GM12878 (cell line): ENCODE measurements around the gene ORC4. TPM values are rescaled to one million over a fixed set of nuclear protein-coding genes. Genes with fewer than 3 reads are reported as not detected.

Source experiments
- ATAC-seq: fragments of 200-7000 bp; cut with Tn5 transposase; 3 replicates; pipeline ENCODE4 v1.9.1; 2020; ENCODE audit warnings: mild to moderate bottlenecking, moderate library complexity
- BruUV-seq: library from RNA; stranded (reverse); fragments of 400-500 nt; replicated peaks from 2 replicates; lab custom pipeline; 2021; lab: Mats Ljungman, UMichigan
- CTCF ChIA-PET: fragments of 300-600 bp; sonication (Branson Sonifier 250); formaldehyde crosslinking; extraction: SDS; loops from one replicate; lab custom pipeline; 2021; ENCODE audit warnings: inconsistent platforms; lab: Yijun Ruan, JAX
- POLR2A ChIA-PET: fragments of 350-600 bp; formaldehyde crosslinking; extraction: SDS; loops from one replicate; lab custom pipeline; 2021; ENCODE audit warnings: inconsistent platforms; lab: Charles Lee
- RAD21 ChIA-PET: fragments of 300-600 bp; sonication (Branson Sonifier 250); formaldehyde crosslinking; loops from one replicate; lab custom pipeline; 2023; ENCODE audit warnings: antibody characterized with exemption; ENCODE audit not compliant: unreplicated experiment; lab: Charles Lee
- SMC1A ChIA-PET: fragments of 300-600 bp; sonication (Branson Sonifier 250); formaldehyde crosslinking; loops from one replicate; lab custom pipeline; 2023; ENCODE audit not compliant: unreplicated experiment, uncharacterized antibody; lab: Charles Lee
- DNase-seq: peaks from one replicate; pipeline ENCODE4 v3.0.0-alpha.2; 2011; ENCODE audit warnings: low read depth, low spot score
- FAIRE-seq: peaks from 3 replicates; lab custom pipeline; 2011; peaks lifted over from hg19 to GRCh38; lab: Jason Lieb, UNC
- H2AFZ ChIP-seq: 2 replicates; pipeline ENCODE4 v1.6.0; 2011; ENCODE audit warnings: low read depth, low read length, control low read depth; ENCODE audit not compliant: control insufficient read depth
- H3K27ac ChIP-seq: 2 replicates; pipeline ENCODE4 v1.5.1; 2011; ENCODE audit warnings: control low read depth; ENCODE audit not compliant: control insufficient read depth, insufficient read depth
- H3K27me3 ChIP-seq, 2 experiments: replicated peaks in 1 of 2; 2 replicates each; pipeline versions ENCODE4 v1.6.0 to v1.6.1; 2011; ENCODE audit warnings: low read length in 1 of 2; ENCODE audit not compliant: control insufficient read depth in 2 of 2, insufficient read depth in 2 of 2
- H3K36me3 ChIP-seq, 2 experiments: 2 replicates each; pipeline ENCODE4 v1.5.1; 2011; ENCODE audit warnings: low read length in 1 of 2; ENCODE audit not compliant: control insufficient read depth in 2 of 2, insufficient read depth in 2 of 2
- H3K4me1 ChIP-seq: 2 replicates; pipeline ENCODE4 v1.6.1; 2011; ENCODE audit warnings: mild to moderate bottlenecking, low read length, moderate library complexity, mixed read lengths; ENCODE audit not compliant: control insufficient read depth, insufficient read depth
- H3K4me2 ChIP-seq: 2 replicates; pipeline ENCODE4 v1.6.0; 2011; ENCODE audit warnings: control low read depth; ENCODE audit not compliant: control insufficient read depth, insufficient read depth
- H3K4me3 ChIP-seq: fragments of 200-600 bp; sonication (generic); 2 replicates; pipeline ENCODE4 v1.5.1; 2016
- H3K79me2 ChIP-seq: 2 replicates; pipeline ENCODE4 v1.6.0; 2011; ENCODE audit warnings: low read length; ENCODE audit not compliant: control insufficient read depth, insufficient read depth
- H3K9ac ChIP-seq: 2 replicates; pipeline ENCODE4 v1.8.0; 2011; ENCODE audit warnings: low read length, control low read depth, mixed read lengths; ENCODE audit not compliant: control insufficient read depth, insufficient read depth
- H3K9me3 ChIP-seq: replicated peaks from 3 replicates; pipeline ENCODE4 v1.5.1; 2011; ENCODE audit warnings: mild to moderate bottlenecking, low read length; ENCODE audit not compliant: control insufficient read depth, insufficient read depth
- H4K20me1 ChIP-seq: 2 replicates; pipeline ENCODE4 v1.6.0; 2011; ENCODE audit not compliant: control insufficient read depth, insufficient read depth
- WGBS: methylation state at CpG from one replicate; pipeline ENCODE4 v1.1.6; 2016; ENCODE audit warnings: low lambda C conversion rate; ENCODE audit not compliant: insufficient replicate concordance, insufficient coverage; ENCODE audit errors: missing lambda C conversion rate; 5-methylcytosine and 5-hydroxymethylcytosine counted together
- in situ Hi-C: fragments of 300-500 bp; cut with MboI; formaldehyde crosslinking; loops from 9 replicates; pipeline ENCODE4 v1.14.3; 2018; ENCODE audit warnings: mixed read lengths
- intact Hi-C: fragments of 100-400 bp; cut with micrococcal nuclease; formaldehyde crosslinking; loops from one replicate; pipeline ENCODE4 v1.14.2; 2022; ENCODE audit not compliant: unreplicated experiment
- polyA plus RNA-seq, 11 experiments: library from polyadenylated mRNA; depleted of rRNA in 4 of 11; unstranded in 6 of 11; stranded (reverse) in 5 of 11; fragments of >200 nt; fragmentation: Nextera tagmentation in 4 of 11; fragmentation: Illumina TruSeq in 1 of 11; extraction: Ambion mirVana in 4 of 11; extraction: Trizol in 1 of 11; gene quantifications; 1 replicate in 1 of 11; 2 replicates in 10 of 11; pipeline versions ENCODE4 v1.2.1 to v1.2.3, GENCODE V29; 2011 to 2016; ENCODE audit warnings: inconsistent platforms in 2 of 11, missing spikeins in 2 of 11, low read depth in 1 of 11
- total RNA-seq, 4 experiments: library from RNA; depleted of rRNA in 3 of 4; stranded (reverse); fragments of >200 nt in 3 of 4; fragmentation: Illumina TruSeq in 1 of 4; extraction: Trizol in 1 of 4; gene quantifications; 2 replicates each; pipeline versions ENCODE4 v1.2.1 to v1.2.3, GENCODE V29; 2013 to 2021
- TF ChIP-seq, protein P1 (sequence below): fragments of 450-650 bp; formaldehyde crosslinking; IDR thresholded peaks from 2 replicates; pipeline ENCODE4 v1.4.0; 2020; ENCODE audit warnings: mild to moderate bottlenecking, moderate library complexity
- TF ChIP-seq, protein P2 (sequence below): fragments of 450-650 bp; IDR thresholded peaks from 2 replicates; pipeline ENCODE4 v1.6.1; 2017; ENCODE audit warnings: mild to moderate bottlenecking, moderate library complexity

The ORC4 gene
- total and polyA plus RNA-seq, 10 of the 15 experiments (the other 5 are each of a cell fraction or from before 2014, with no cell fraction given) = 25.7 to 71.3 (median 52.1) TPM

DNA sequence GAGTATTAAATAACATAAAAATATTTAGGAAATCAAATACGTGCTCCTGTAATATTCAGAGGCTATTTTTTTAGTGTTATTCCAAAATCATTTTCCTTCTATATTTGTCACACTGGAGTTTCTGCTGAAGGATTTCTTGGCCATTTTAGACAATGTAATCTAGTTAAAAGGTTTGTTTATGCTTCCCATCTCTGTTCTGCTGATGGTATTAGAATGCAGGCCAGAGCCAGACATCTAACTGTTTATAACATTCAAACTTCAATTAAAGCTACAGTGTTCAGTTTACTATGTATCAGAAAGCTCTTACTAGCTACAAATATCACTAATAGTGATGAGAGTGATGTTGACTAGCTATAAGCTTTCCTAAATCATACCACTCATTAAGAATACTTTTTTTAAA, 8.2 kb upstream of the ORC4 start (continued):
- TF ChIP-seq, protein P1, sequence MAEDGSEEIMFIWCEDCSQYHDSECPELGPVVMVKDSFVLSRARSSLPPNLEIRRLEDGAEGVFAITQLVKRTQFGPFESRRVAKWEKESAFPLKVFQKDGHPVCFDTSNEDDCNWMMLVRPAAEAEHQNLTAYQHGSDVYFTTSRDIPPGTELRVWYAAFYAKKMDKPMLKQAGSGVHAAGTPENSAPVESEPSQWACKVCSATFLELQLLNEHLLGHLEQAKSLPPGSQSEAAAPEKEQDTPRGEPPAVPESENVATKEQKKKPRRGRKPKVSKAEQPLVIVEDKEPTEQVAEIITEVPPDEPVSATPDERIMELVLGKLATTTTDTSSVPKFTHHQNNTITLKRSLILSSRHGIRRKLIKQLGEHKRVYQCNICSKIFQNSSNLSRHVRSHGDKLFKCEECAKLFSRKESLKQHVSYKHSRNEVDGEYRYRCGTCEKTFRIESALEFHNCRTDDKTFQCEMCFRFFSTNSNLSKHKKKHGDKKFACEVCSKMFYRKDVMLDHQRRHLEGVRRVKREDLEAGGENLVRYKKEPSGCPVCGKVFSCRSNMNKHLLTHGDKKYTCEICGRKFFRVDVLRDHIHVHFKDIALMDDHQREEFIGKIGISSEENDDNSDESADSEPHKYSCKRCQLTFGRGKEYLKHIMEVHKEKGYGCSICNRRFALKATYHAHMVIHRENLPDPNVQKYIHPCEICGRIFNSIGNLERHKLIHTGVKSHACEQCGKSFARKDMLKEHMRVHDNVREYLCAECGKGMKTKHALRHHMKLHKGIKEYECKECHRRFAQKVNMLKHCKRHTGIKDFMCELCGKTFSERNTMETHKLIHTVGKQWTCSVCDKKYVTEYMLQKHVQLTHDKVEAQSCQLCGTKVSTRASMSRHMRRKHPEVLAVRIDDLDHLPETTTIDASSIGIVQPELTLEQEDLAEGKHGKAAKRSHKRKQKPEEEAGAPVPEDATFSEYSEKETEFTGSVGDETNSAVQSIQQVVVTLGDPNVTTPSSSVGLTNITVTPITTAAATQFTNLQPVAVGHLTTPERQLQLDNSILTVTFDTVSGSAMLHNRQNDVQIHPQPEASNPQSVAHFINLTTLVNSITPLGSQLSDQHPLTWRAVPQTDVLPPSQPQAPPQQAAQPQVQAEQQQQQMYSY (CRISPR knock-in tag) = no peak

DNA sequence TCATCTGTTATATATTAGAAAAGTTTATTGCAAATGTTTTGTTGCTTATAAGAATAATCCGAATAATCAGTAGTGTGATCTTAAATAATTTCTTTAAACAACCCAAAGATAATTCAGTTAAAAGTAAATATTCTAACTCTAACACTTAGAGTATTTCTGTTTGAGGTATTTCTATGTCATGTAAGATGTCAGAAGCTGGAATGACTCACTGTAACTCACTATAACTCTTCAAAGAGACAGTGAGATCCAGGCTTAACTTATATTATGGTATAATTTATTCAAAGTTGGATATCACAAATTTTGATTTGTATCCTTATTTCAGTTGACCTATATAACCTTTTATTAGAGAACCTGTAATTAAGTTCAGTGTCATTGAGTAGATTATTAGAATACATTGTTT, 7.3 kb upstream of the ORC4 start:
- no peak overlapping the region for H3K9ac ChIP-seq
- H3K79me2 ChIP-seq = peaks cover 61% of the 10 kb centered on the region
- POLR2A ChIA-PET = interaction anchor here (0.6 to 4.1 kb wide), 4 partner anchors 9 to 939 kb away, joined by 3 to 21 read pairs (median 3); no protein-coding TSS in a partner anchor
- H3K9me3 ChIP-seq = no peaks in the 10 kb centered on the region; the same call in 2 of the 3 replicates
- WGBS = 96% methylated on average over 1 of the region's 1 CpG
- no peak overlapping the region for H3K27ac ChIP-seq
- H3K36me3 ChIP-seq = peaks cover 0 to 4% of the 10 kb centered on the region in 2 experiments; a peak in 2 of 4 replicates
- in situ Hi-C loops (no loop called here), intact Hi-C loops (loop anchor here (10.0 kb wide), 2 partner anchors 393 to 617 kb away; partner anchors contain the start of gene EPC2)
- SMC1A ChIA-PET = interaction anchor here (2.3 to 17.7 kb wide), 4 partner anchors 14 to 23 kb away, joined by 7 to 177 read pairs (median 84); no protein-coding TSS in a partner anchor
- TF ChIP-seq, protein P2, sequence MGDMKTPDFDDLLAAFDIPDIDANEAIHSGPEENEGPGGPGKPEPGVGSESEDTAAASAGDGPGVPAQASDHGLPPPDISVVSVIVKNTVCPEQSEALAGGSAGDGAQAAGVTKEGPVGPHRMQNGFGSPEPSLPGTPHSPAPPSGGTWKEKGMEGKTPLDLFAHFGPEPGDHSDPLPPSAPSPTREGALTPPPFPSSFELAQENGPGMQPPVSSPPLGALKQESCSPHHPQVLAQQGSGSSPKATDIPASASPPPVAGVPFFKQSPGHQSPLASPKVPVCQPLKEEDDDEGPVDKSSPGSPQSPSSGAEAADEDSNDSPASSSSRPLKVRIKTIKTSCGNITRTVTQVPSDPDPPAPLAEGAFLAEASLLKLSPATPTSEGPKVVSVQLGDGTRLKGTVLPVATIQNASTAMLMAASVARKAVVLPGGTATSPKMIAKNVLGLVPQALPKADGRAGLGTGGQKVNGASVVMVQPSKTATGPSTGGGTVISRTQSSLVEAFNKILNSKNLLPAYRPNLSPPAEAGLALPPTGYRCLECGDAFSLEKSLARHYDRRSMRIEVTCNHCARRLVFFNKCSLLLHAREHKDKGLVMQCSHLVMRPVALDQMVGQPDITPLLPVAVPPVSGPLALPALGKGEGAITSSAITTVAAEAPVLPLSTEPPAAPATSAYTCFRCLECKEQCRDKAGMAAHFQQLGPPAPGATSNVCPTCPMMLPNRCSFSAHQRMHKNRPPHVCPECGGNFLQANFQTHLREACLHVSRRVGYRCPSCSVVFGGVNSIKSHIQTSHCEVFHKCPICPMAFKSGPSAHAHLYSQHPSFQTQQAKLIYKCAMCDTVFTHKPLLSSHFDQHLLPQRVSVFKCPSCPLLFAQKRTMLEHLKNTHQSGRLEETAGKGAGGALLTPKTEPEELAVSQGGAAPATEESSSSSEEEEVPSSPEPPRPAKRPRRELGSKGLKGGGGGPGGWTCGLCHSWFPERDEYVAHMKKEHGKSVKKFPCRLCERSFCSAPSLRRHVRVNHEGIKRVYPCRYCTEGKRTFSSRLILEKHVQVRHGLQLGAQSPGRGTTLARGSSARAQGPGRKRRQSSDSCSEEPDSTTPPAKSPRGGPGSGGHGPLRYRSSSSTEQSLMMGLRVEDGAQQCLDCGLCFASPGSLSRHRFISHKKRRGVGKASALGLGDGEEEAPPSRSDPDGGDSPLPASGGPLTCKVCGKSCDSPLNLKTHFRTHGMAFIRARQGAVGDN = no peak
- RAD21 ChIA-PET = interaction anchor here (0.7 to 5.2 kb wide), 5 partner anchors 10 to 481 kb away, joined by 5 to 31 read pairs (median 9); no protein-coding TSS in a partner anchor
- CTCF ChIA-PET = interaction anchor here (3.2 kb wide), 1 partner anchor 38 kb away, joined by 10 read pairs; no protein-coding TSS in a partner anchor
- H3K4me1 ChIP-seq = no peaks in the 10 kb centered on the region
- no TSS peak for BruUV-seq
- FAIRE-seq (no peak), ATAC-seq (peak; percentile 49), DNase-seq (no peak)
- H3K4me2 ChIP-seq = no peak overlapping the region; the same call in 1 of the 2 replicates
- H3K4me3 ChIP-seq = no peak overlapping the region
- no peak overlapping the region for H2AFZ ChIP-seq
- no peaks in the 10 kb centered on the region for H4K20me1 ChIP-seq
- no peaks in the 10 kb centered on the region for H3K27me3 ChIP-seq
